GM10266 (cell line): ENCODE results near the gene FDXACB1.
A peak's percentile ranks its signal among the peaks of the same experiment; 100 is the strongest.

ENCODE experiments used
- DNase-seq: peaks from one replicate; pipeline ENCODE4 v3.0.0; 2012; ENCODE audit errors: extremely low spot score
- TF ChIP-seq, protein P1 (sequence below): IDR thresholded peaks from 2 replicates; pipeline ENCODE4 v1.5.1; 2012; ENCODE audit warnings: mild to moderate bottlenecking, low read depth; ENCODE audit not compliant: control insufficient read depth, insufficient read depth; ENCODE audit errors: missing control alignments

FDXACB1 gene, protein sequence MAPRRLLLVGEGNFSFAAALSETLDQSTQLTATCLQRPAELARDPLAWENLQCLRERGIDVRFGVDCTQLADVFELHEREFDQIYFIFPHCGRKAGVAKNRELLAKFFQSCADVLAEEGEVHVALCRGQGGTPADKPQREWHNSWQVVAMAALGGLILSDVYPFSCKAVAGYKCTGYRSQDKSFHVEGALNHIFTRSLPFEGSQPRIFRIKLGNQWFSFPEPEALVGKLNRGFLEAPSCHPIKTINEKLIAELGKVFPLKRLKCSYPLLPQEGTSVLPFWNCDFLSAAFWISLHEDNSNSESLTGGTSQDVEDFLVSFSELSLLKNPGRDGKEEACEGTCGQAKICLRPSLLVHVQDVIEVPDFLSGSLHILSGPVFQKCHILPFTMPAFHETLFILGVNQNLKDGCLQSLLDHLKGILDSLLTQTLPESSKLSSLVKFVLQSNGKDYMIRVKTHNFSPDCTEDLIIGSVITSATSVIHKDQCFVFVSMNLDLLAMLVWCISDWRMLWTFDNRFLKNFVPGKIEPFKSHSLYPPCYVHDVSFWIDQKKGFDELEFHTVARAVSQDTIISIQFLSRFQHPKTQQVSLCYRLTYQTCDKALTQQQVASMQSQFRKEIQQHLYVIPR

DNA sequence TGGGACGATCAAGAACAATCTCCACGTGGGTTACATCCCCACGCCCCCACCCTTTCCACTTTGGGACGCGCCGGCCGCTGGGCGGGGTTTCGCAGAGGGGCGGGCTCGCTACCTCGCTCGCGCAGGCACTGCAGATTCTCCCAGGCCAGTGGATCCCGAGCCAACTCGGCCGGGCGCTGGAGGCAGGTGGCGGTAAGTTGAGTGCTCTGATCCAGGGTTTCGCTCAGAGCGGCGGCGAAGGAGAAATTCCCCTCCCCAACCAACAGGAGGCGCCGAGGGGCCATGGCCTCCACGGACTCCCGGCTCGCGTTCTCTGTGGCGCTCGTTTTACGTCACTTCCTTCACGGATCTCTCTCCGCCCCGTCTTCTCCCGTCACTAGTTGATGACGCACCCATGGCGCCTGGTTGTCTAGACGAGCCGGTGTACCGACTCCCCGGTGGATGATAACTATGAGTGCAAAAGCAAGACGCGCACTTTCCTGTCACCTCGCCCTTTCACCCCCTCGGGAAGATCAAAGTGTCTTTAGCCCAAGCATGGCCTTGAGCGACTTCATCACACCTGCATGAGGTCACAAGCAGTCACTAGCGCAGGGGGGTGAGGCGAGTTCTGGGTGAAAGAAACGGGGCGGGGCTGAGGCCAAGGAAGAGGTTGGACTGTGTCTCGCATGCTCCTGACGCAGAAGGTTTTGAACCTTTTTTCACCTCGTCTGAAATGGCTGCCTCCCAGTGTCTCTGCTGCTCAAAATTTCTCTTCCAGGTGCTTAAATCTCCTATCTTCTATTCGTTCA lies at the start of gene FDXACB1, which contains the start of gene CFAP68:
TSS of gene FDXACB1 (minus strand) at position 317 of the 788 bp plus-strand sequence. CDS start at position 284, 33 bp downstream.
TSS of gene CFAP68 (plus strand) at position 693 of the 788 bp plus-strand sequence. CDS start at position 713, 20 bp downstream.
- DNase-seq = peak; percentile 91
- TF ChIP-seq, protein P1, sequence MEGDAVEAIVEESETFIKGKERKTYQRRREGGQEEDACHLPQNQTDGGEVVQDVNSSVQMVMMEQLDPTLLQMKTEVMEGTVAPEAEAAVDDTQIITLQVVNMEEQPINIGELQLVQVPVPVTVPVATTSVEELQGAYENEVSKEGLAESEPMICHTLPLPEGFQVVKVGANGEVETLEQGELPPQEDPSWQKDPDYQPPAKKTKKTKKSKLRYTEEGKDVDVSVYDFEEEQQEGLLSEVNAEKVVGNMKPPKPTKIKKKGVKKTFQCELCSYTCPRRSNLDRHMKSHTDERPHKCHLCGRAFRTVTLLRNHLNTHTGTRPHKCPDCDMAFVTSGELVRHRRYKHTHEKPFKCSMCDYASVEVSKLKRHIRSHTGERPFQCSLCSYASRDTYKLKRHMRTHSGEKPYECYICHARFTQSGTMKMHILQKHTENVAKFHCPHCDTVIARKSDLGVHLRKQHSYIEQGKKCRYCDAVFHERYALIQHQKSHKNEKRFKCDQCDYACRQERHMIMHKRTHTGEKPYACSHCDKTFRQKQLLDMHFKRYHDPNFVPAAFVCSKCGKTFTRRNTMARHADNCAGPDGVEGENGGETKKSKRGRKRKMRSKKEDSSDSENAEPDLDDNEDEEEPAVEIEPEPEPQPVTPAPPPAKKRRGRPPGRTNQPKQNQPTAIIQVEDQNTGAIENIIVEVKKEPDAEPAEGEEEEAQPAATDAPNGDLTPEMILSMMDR = peak; percentile 87

DNA sequence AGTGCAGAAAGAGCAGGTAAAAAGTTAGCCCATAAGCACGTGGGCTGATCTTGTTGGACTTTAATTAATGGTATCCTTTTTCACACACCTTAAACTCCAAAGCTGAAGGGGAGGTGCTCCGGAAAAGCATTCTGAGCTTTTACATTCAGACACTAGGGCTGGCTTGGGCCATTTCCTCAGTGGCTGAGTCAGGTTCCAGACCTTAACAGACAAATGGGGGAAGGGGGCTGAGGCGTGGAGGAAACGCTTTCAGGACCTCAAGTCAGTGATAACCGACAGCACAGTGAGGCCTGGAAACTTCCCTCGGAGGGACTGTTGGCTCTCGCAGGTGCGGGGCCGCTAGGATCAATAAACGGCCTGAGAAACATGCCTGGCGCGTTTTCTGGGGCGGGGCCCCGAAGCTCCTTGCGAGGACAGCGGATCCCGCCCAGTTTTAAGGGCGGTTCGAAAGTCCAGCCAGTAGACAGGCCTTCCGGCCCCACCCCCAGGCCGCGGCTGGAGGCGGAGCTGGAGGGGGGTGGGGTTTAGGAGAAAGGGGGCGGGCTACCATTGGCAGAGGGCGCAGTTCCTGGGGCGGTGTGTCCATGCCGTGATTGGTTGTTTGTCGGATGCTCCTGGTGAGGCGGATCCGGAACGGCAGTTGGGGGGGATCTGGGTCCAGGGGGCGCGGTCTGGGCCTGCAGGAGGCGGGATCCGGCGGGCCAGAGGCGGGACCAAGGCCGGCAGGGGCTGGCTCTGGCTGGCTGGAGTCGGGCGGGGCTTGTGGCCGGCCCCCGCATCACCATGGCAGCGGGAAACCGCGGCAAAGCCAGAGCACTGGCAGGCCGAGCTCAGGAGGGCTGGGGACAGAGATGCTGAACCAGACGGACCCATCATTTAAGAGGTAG lies 47.8 kb upstream of the FDXACB1 start:
- DNase-seq = peak; percentile 98
- TF ChIP-seq, protein P1 = no peak

DNA sequence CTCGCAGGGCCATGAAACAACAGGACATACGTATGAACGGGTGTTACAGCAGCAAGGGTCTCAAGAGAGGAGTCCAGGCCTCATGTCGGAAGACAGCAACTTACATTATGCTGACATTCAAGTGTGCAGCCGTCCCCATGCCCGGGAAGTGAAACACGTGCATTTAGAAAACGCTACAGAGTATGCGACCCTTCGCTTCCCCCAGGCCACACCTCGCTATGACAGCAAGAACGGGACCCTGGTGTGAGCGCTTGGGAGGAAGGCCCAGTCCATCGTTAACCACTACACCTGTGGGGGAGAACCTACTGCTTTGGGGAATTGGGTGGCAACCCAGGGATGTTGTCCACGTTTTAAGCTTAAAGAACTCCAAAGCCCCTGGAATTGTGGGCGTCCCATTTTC lies 47.0 kb upstream of the FDXACB1 start:
- no peak for DNase-seq
- TF ChIP-seq, protein P1 = no peak

DNA sequence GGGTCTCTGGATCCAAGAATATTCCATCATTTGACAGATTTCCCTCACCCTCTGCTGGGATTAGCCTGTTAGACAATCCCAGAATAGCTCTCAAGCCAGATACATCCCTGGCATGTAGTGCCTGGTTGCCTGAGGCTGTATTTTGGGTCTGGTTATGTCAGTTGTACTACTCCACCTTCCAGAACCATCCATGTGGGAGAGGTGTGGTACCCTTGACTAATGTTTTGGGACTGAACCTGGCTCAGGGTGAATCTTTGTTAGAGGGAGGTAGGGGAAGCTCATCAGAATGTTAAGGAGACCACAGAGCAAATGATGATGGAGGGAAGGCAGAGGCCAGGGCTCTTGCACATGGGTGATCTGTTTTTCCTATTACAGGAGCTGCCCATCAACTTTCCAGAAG lies 45.0 kb upstream of the FDXACB1 start:
- TF ChIP-seq, protein P1 = no peak
- DNase-seq = no peak

DNA sequence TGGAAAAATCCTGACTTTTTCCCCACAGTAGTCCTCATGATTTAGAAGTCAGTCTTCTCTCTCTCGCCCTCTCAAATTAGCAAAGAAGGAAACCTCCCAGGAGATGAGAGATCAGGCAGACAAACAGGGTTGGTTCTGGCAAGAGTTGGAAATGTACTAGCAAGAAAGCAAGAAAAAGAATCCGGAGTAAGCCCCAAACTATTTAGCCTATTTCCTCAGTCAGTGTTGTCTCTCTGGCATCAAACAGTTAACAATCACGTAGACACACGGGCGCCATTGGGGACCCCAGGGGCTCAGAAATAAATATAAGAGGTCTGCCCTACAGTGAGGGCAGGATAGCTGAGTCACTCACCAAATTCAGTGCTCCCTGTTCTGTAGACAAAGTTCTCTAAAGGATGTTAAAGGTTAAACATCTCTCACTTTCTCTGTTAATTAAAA lies 44.4 kb upstream of the FDXACB1 start:
- TF ChIP-seq, protein P1 = no peak

DNA sequence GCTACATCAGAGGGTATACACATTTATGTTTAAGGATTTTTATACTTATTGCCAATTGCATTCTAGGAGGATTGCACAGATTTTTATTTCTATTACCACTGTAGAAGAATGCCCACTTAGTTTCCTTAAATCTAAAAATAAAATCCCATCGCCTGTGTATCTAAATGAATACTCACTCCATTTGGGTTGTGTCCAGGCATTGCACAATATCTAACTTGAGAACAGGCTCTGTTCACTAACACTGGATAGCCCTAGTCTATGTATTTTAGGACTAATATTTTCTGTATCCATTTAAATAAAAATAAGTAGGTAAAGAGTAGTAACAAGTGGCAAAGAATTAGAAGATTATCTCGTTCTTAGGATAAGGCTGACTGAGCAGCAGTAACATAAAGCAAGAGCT lies 43.8 kb upstream of the FDXACB1 start:
- TF ChIP-seq, protein P1 = no peak
- no peak for DNase-seq

More for the DNA sequence above, 44.4 kb upstream of the FDXACB1 start:
- no peak for DNase-seq
